HG03097 (cell line): Measurements from ENCODE around the gene NR6A1.

Experiments used
- ATAC-seq: cut with Tn5 transposase; IDR thresholded peaks from one replicate; pipeline ENCODE4 v1.9.1; 2021; ENCODE audit not compliant: unreplicated experiment, low FRiP score

Gene NR6A1

GRCh38 chr9:124662561-124662960 lies 108.5 kb downstream of the NR6A1 start:
- no peak for ATAC-seq

GRCh38 chr9:124661271-124661670 lies 109.8 kb downstream of the NR6A1 start:
- ATAC-seq: no peak

- ATAC-seq: no peak
These were observed 110.7 kb downstream of the NR6A1 start for GRCh38 chr9:124660341-124660801.

- peak; percentile 46 for ATAC-seq
These were observed 111.9 kb downstream of the NR6A1 start for GRCh38 chr9:124659099-124659659.

GRCh38 chr9:124658165-124659017 lies 112.7 kb downstream of the NR6A1 start:
- ATAC-seq: peak; percentile 89

GRCh38 chr9:124657516-124657915 lies 113.6 kb downstream of the NR6A1 start:
- ATAC-seq: no peak

- ATAC-seq: no peak
These were observed 116.7 kb downstream of the NR6A1 start for GRCh38 chr9:124654431-124654830.

- no peak for ATAC-seq
These were observed 118.3 kb downstream of the NR6A1 start for GRCh38 chr9:124652615-124653393.

GRCh38 chr9:124652203-124652602 lies 118.9 kb downstream of the NR6A1 start:
- ATAC-seq: no peak

GRCh38 chr9:124645274-124645673 lies 125.8 kb downstream of the NR6A1 start:
- no peak for ATAC-seq

GRCh38 chr9:124639637-124640036 lies 131.5 kb downstream of the NR6A1 start:
- no peak for ATAC-seq

GRCh38 chr9:124635285-124635684 lies 135.8 kb downstream of the NR6A1 start:
- ATAC-seq: no peak

- ATAC-seq: no peak
These were observed 139.0 kb downstream of the NR6A1 start for GRCh38 chr9:124632077-124632621.

- no peak for ATAC-seq
These were observed 139.8 kb downstream of the NR6A1 start for GRCh38 chr9:124631326-124631725.

- ATAC-seq: no peak
These were observed 141.5 kb downstream of the NR6A1 start for GRCh38 chr9:124629600-124629999.

- no peak for ATAC-seq
These were observed 142.4 kb downstream of the NR6A1 start for GRCh38 chr9:124628741-124629140.

GRCh38 chr9:124626276-124626675 lies 144.8 kb downstream of the NR6A1 start:
- no peak for ATAC-seq

- no peak for ATAC-seq
These were observed 146.0 kb downstream of the NR6A1 start for GRCh38 chr9:124625087-124625486.

- no peak for ATAC-seq
These were observed 146.4 kb downstream of the NR6A1 start for GRCh38 chr9:124624735-124624992.

GRCh38 chr9:124623966-124624734 lies 147.0 kb downstream of the NR6A1 start:
- ATAC-seq: no peak

- ATAC-seq: no peak
These were observed 148.2 kb downstream of the NR6A1 start for GRCh38 chr9:124622882-124623281.
